K562 (cell line): ENCODE results near the gene TRAPPC5. TPM values are rescaled to one million over a fixed set of nuclear protein-coding genes. Genes with fewer than 3 reads are reported as not detected.

ENCODE experiments used
- ADNP ChIP-seq: fragments of 200-800 bp; sonication (Bioruptor generic); IDR thresholded peaks from 2 replicates; pipeline ENCODE4 v1.6.1; 2016; ENCODE audit warnings: missing genetic modification characterization, missing compliant biosample characterization
- ESRRB ChIP-seq: fragments of 250-450 bp; sonication (Bioruptor Pico); IDR thresholded peaks from 2 replicates; pipeline ENCODE4 v1.5.0; 2020; ENCODE audit warnings: mild to moderate bottlenecking, moderate library complexity, borderline replicate concordance
- FOXK1 ChIP-seq: sonication (generic); formaldehyde crosslinking; IDR thresholded peaks from 2 replicates; pipeline ENCODE4 v1.8.0; 2022; ENCODE audit warnings: missing genetic modification reagents, mild to moderate bottlenecking, borderline replicate concordance
- HNRNPLL ChIP-seq: fragments of 200-400 bp; formaldehyde crosslinking; IDR thresholded peaks from 2 replicates; pipeline ENCODE4 v1.6.1; 2017; ENCODE audit warnings: low read length, low read depth, mild to moderate bottlenecking; ENCODE audit not compliant: poor library complexity, severe bottlenecking
- KLF1 ChIP-seq: fragments of 450-650 bp; IDR thresholded peaks from 2 replicates; pipeline ENCODE4 v1.6.1; 2016; ENCODE audit warnings: missing genetic modification characterization, missing compliant biosample characterization
- L3MBTL2 ChIP-seq: fragments of 450-650 bp; IDR thresholded peaks from 2 replicates; pipeline ENCODE4 v1.6.1; 2016; ENCODE audit warnings: mild to moderate bottlenecking, moderate library complexity
- SIN3B ChIP-seq: fragments of 450-650 bp; IDR thresholded peaks from 2 replicates; pipeline ENCODE4 v1.6.1; 2017; ENCODE audit warnings: low read depth, mild to moderate bottlenecking, moderate library complexity
- SMARCA5 ChIP-seq: fragments of 450-650 bp; IDR thresholded peaks from 2 replicates; pipeline ENCODE4 v1.6.1; 2016
- ZKSCAN1 ChIP-seq: fragments of 150-350 bp; IDR thresholded peaks from 2 replicates; pipeline ENCODE4 v1.6.1; 2016; ENCODE audit warnings: low read depth, low read length
- ZNF239 ChIP-seq: fragments of 250-450 bp; sonication (Bioruptor Pico); IDR thresholded peaks from 2 replicates; pipeline ENCODE4 v1.4.0; 2020; ENCODE audit warnings: mild to moderate bottlenecking
- ZNF263 ChIP-seq: sonication (generic); formaldehyde crosslinking; IDR thresholded peaks from 2 replicates; pipeline ENCODE4 v1.8.0; 2022; ENCODE audit warnings: mild to moderate bottlenecking, missing genetic modification reagents, borderline replicate concordance
- ZNF551 ChIP-seq: fragments of 250-450 bp; sonication (Bioruptor Pico); IDR thresholded peaks from 2 replicates; pipeline ENCODE4 v1.5.0; 2021; ENCODE audit warnings: mild to moderate bottlenecking, moderate library complexity
- ZNF695 ChIP-seq: fragments of 450-650 bp; formaldehyde crosslinking; IDR thresholded peaks from 2 replicates; pipeline ENCODE4 v1.4.0; 2020; ENCODE audit warnings: mild to moderate bottlenecking, moderate library complexity
- ZNF785 ChIP-seq: fragments of 250-450 bp; sonication (Bioruptor Pico); IDR thresholded peaks from 2 replicates; pipeline ENCODE4 v1.4.0; 2020; ENCODE audit warnings: mild to moderate bottlenecking
- polyA plus RNA-seq, 8 experiments: library from polyadenylated mRNA; depleted of rRNA in 4 of 8; stranded (reverse) in 5 of 8; unstranded in 3 of 8; fragments of >200 nt; fragmentation: Nextera tagmentation in 2 of 8; fragmentation: Illumina TruSeq in 1 of 8; extraction: Ambion mirVana in 2 of 8; extraction: Trizol in 1 of 8; gene quantifications; 2 replicates each; pipeline versions ENCODE4 v1.2.1 to v1.2.3, GENCODE V29; 2011 to 2014; ENCODE audit warnings: inconsistent platforms in 1 of 8, missing spikeins in 1 of 8
- total RNA-seq, 7 experiments: library from RNA; depleted of rRNA in 6 of 7; stranded (reverse); fragments of >200 nt in 6 of 7; fragmentation: Illumina TruSeq in 2 of 7; extraction: Trizol in 2 of 7; gene quantifications; 2 replicates each; pipeline versions ENCODE4 v1.2.1 to v1.2.3, GENCODE V29; 2011 to 2021; ENCODE audit warnings: low replicate concordance in 1 of 7
- TF ChIP-seq, protein P1 (sequence below): fragments of 250-450 bp; sonication (Bioruptor Pico); IDR thresholded peaks from 2 replicates; pipeline ENCODE4 v1.5.0; 2021; ENCODE audit warnings: mild to moderate bottlenecking, borderline replicate concordance
- TF ChIP-seq, protein P2 (sequence below): fragments of 450-650 bp; formaldehyde crosslinking; conservative IDR thresholded peaks from 2 replicates; pipeline ENCODE4 v1.4.0; 2022; ENCODE audit warnings: mild to moderate bottlenecking, missing genetic modification characterization
- TF ChIP-seq, protein P3 (sequence below): fragments of 450-650 bp; IDR thresholded peaks from 2 replicates; pipeline ENCODE4 v1.6.1; 2018; ENCODE audit not compliant: partially characterized antibody
- TF ChIP-seq, protein P4 (sequence below): sonication (generic); formaldehyde crosslinking; IDR thresholded peaks from 2 replicates; pipeline ENCODE4 v1.5.0; 2020; ENCODE audit warnings: missing genetic modification reagents
- TF ChIP-seq, protein P5 (sequence below): fragments of 450-650 bp; formaldehyde crosslinking; IDR thresholded peaks from 2 replicates; pipeline ENCODE4 v1.4.0; 2020; ENCODE audit warnings: mild to moderate bottlenecking, moderate library complexity

The TRAPPC5 gene
- total and polyA plus RNA-seq, 9 of the 15 experiments (the other 6 are each of a cell fraction or from before 2014, with no cell fraction given): 2.0 to 76.9 (median 29.3) TPM

DNA sequence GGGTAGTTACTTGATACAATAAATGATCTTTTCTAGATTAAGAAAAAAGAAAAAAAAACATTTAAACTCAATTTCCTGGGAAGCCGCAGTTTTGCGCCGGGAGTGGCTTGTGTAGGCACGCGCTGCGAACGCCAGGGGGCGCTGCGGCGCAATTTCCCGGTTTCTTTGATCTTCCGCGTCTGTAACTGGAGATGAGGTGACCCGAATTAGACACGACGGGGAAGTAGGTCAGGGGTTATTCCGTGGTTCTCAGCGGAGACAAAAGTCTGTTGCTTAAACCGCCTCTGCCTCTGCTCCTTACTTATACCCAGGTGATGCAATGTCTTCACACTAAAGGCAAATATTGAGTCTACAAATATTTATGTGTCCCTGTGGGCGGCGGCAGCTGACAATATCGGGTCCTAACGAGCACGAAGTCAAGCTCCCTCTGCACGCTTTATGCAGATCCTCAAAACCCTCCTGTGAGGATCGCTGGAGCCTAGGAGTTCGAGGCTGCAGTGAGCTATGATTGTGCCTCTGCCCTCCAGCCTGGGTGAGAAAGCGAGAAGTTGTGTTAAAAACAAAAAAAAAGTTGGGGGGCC is 28.5 kb upstream of the TRAPPC5 start (continued):
- no peak for TF ChIP-seq SIN3B
- TF ChIP-seq, protein P1, sequence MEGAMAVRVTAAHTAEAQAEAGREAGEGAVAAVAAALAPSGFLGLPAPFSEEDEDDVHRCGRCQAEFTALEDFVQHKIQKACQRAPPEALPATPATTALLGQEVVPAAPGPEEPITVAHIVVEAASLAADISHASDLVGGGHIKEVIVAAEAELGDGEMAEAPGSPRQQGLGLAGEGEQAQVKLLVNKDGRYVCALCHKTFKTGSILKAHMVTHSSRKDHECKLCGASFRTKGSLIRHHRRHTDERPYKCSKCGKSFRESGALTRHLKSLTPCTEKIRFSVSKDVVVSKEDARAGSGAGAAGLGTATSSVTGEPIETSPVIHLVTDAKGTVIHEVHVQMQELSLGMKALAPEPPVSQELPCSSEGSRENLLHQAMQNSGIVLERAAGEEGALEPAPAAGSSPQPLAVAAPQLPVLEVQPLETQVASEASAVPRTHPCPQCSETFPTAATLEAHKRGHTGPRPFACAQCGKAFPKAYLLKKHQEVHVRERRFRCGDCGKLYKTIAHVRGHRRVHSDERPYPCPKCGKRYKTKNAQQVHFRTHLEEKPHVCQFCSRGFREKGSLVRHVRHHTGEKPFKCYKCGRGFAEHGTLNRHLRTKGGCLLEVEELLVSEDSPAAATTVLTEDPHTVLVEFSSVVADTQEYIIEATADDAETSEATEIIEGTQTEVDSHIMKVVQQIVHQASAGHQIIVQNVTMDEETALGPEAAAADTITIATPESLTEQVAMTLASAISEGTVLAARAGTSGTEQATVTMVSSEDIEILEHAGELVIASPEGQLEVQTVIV (CRISPR knock-in tag): no peak
- TF ChIP-seq KLF1 (tag): no peak
- TF ChIP-seq HNRNPLL: no peak
- TF ChIP-seq, protein P2, sequence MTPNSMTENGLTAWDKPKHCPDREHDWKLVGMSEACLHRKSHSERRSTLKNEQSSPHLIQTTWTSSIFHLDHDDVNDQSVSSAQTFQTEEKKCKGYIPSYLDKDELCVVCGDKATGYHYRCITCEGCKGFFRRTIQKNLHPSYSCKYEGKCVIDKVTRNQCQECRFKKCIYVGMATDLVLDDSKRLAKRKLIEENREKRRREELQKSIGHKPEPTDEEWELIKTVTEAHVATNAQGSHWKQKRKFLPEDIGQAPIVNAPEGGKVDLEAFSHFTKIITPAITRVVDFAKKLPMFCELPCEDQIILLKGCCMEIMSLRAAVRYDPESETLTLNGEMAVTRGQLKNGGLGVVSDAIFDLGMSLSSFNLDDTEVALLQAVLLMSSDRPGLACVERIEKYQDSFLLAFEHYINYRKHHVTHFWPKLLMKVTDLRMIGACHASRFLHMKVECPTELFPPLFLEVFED (CRISPR knock-in tag): no peak
- TF ChIP-seq ZNF551 (CRISPR knock-in tag): no peak
- no peak for TF ChIP-seq ZNF785
- no peak for TF ChIP-seq ZNF239 (CRISPR knock-in tag)
- TF ChIP-seq, protein P3, sequence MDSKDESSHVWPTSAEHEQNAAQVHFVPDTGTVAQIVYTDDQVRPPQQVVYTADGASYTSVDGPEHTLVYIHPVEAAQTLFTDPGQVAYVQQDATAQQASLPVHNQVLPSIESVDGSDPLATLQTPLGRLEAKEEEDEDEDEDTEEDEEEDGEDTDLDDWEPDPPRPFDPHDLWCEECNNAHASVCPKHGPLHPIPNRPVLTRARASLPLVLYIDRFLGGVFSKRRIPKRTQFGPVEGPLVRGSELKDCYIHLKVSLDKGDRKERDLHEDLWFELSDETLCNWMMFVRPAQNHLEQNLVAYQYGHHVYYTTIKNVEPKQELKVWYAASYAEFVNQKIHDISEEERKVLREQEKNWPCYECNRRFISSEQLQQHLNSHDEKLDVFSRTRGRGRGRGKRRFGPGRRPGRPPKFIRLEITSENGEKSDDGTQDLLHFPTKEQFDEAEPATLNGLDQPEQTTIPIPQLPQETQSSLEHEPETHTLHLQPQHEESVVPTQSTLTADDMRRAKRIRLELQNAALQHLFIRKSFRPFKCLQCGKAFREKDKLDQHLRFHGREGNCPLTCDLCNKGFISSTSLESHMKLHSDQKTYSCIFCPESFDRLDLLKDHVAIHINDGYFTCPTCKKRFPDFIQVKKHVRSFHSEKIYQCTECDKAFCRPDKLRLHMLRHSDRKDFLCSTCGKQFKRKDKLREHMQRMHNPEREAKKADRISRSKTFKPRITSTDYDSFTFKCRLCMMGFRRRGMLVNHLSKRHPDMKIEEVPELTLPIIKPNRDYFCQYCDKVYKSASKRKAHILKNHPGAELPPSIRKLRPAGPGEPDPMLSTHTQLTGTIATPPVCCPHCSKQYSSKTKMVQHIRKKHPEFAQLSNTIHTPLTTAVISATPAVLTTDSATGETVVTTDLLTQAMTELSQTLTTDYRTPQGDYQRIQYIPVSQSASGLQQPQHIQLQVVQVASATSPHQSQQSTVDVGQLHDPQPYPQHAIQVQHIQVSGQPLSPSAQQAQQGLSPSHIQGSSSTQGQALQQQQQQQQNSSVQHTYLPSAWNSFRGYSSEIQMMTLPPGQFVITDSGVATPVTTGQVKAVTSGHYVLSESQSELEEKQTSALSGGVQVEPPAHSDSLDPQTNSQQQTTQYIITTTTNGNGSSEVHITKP: peak; percentile 45
- TF ChIP-seq L3MBTL2: peak; percentile 96
- TF ChIP-seq, protein P4, sequence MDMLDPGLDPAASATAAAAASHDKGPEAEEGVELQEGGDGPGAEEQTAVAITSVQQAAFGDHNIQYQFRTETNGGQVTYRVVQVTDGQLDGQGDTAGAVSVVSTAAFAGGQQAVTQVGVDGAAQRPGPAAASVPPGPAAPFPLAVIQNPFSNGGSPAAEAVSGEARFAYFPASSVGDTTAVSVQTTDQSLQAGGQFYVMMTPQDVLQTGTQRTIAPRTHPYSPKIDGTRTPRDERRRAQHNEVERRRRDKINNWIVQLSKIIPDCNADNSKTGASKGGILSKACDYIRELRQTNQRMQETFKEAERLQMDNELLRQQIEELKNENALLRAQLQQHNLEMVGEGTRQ (CRISPR knock-in tag): no peak
- no peak; the same call in 1 of the 2 replicates for TF ChIP-seq ADNP (tag)
- TF ChIP-seq ZKSCAN1: no peak
- TF ChIP-seq FOXK1 (CRISPR knock-in tag): peak; percentile 39; the same call in 1 of the 2 replicates
- 0 out of 2 replicates have a peak, but pooled peaks have one; percentile 47 for TF ChIP-seq ZNF263 (CRISPR knock-in tag)
- TF ChIP-seq, protein P5, sequence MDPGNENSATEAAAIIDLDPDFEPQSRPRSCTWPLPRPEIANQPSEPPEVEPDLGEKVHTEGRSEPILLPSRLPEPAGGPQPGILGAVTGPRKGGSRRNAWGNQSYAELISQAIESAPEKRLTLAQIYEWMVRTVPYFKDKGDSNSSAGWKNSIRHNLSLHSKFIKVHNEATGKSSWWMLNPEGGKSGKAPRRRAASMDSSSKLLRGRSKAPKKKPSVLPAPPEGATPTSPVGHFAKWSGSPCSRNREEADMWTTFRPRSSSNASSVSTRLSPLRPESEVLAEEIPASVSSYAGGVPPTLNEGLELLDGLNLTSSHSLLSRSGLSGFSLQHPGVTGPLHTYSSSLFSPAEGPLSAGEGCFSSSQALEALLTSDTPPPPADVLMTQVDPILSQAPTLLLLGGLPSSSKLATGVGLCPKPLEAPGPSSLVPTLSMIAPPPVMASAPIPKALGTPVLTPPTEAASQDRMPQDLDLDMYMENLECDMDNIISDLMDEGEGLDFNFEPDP (CRISPR knock-in tag): no peak
- TF ChIP-seq ZNF695: no peak
- TF ChIP-seq SMARCA5: no peak
- TF ChIP-seq ESRRB (CRISPR knock-in tag): no peak
